RWPE2 (cell line): ENCODE measurements around the gene ZNF71.

Experiments
- ATAC-seq: fragments of 200-7000 bp; cut with Tn5 transposase; 3 replicates; pipeline ENCODE4 v1.9.1; 2021; ENCODE audit warnings: low read depth
- DNase-seq: peaks from one replicate; pipeline ENCODE4 v3.0.0-alpha.2; 2020; ENCODE audit warnings: low spot score
- H3K27ac ChIP-seq: fragments of 450-650 bp; 2 replicates; pipeline ENCODE4 v1.5.1; 2017; ENCODE audit warnings: mild to moderate bottlenecking; ENCODE audit not compliant: poor library complexity, severe bottlenecking
- H3K27me3 ChIP-seq: fragments of 250-450 bp; sonication (Bioruptor Pico); 2 replicates; pipeline ENCODE4 v1.5.1; 2021; ENCODE audit warnings: mild to moderate bottlenecking, moderate library complexity; ENCODE audit not compliant: insufficient read depth, poor library complexity, severe bottlenecking
- H3K36me3 ChIP-seq: fragments of 250-450 bp; sonication (Bioruptor Pico); 2 replicates; pipeline ENCODE4 v1.5.1; 2020; ENCODE audit warnings: low read depth, mild to moderate bottlenecking, moderate library complexity
- H3K4me1 ChIP-seq: fragments of 250-450 bp; sonication (Bioruptor Pico); 2 replicates; pipeline ENCODE4 v1.5.1; 2021; ENCODE audit warnings: mild to moderate bottlenecking, moderate library complexity; ENCODE audit not compliant: insufficient read depth, poor library complexity, severe bottlenecking
- H3K4me3 ChIP-seq: fragments of 250-450 bp; sonication (Bioruptor Pico); 2 replicates; pipeline ENCODE4 v1.5.1; 2021; ENCODE audit warnings: mild to moderate bottlenecking, moderate library complexity; ENCODE audit not compliant: severe bottlenecking
- H3K9me3 ChIP-seq: fragments of 250-450 bp; sonication (Bioruptor Pico); 2 replicates; pipeline ENCODE4 v1.5.1; 2021; ENCODE audit warnings: mild to moderate bottlenecking, moderate library complexity; ENCODE audit not compliant: severe bottlenecking
- CTCF ChIP-seq: fragments of 450-650 bp; IDR thresholded peaks from one replicate; pipeline ENCODE4 v1.5.1; 2017; ENCODE audit warnings: mild to moderate bottlenecking, moderate library complexity; ENCODE audit not compliant: poor library complexity, severe bottlenecking

The ZNF71 gene

GRCh38 chr19:56603829-56604228, 8.7 kb downstream of the ZNF71 start:
- no peak for ATAC-seq
- Histone ChIP-seq H3K9me3 (peaks cover 8% of the 10 kb centered on the region), H3K27me3 (no peaks in the 10 kb centered on the region), H3K36me3 (peaks cover 15% of the 10 kb centered on the region), H3K4me1 (no peaks in the 10 kb centered on the region), H3K4me3 (no peak overlapping the region), H3K27ac (no peak overlapping the region)
- DNase-seq = no peak
- TF ChIP-seq CTCF = no peak

- Histone ChIP-seq H3K9me3 (peaks cover 8% of the 10 kb centered on the region), H3K36me3 (peaks cover under 1% of the 10 kb centered on the region; the same call in 1 of the 2 replicates), H3K27ac (no peak overlapping the region), H3K4me1 (no peaks in the 10 kb centered on the region), H3K27me3 (no peaks in the 10 kb centered on the region), H3K4me3 (no peak overlapping the region)
- no peak for TF ChIP-seq CTCF
- DNase-seq = no peak
- no peak for ATAC-seq
These were observed 13.3 kb downstream of the ZNF71 start for GRCh38 chr19:56608274-56608964.

- Histone ChIP-seq H3K9me3 (peaks cover 5% of the 10 kb centered on the region), H3K4me1 (no peaks in the 10 kb centered on the region), H3K27me3 (no peaks in the 10 kb centered on the region), H3K36me3 (no peaks in the 10 kb centered on the region), H3K27ac (no peak overlapping the region), H3K4me3 (no peak overlapping the region)
- no peak for TF ChIP-seq CTCF
- no peak for ATAC-seq
- DNase-seq = no peak
These were observed 16.2 kb downstream of the ZNF71 start for GRCh38 chr19:56611288-56611687.

- Histone ChIP-seq H3K4me3 (no peak overlapping the region), H3K27me3 (no peaks in the 10 kb centered on the region), H3K27ac (no peak overlapping the region), H3K9me3 (peaks cover 5% of the 10 kb centered on the region), H3K36me3 (no peaks in the 10 kb centered on the region), H3K4me1 (no peaks in the 10 kb centered on the region)
- DNase-seq (no peak), ATAC-seq (no peak)
- TF ChIP-seq CTCF = no peak
These were observed 17.6 kb downstream of the ZNF71 start for GRCh38 chr19:56612737-56613136.

GRCh38 chr19:56613639-56614038, 18.5 kb downstream of the ZNF71 start:
- peaks cover 5% of the 10 kb centered on the region for H3K9me3 ChIP-seq
- no peak overlapping the region for H3K27ac ChIP-seq
- DNase-seq = no peak
- no peaks in the 10 kb centered on the region for H3K27me3 ChIP-seq
- no peak for TF ChIP-seq CTCF
- H3K4me3 ChIP-seq = no peak overlapping the region
- no peak for ATAC-seq
- no peaks in the 10 kb centered on the region for H3K36me3 ChIP-seq
- no peaks in the 10 kb centered on the region for H3K4me1 ChIP-seq
